Heart left ventricle (tissue), 13 donors: ENCODE results near the gene ADGRB2.

Experiments used
- CTCF ChIP-seq, 12 donors: fragments of 200-600 bp; sonication (generic) in 4 of 12; IDR thresholded peaks; one replicate each; pipeline versions ENCODE4 v1.5.0 to v1.8.0; 2018 to 2022; ENCODE audit warnings: antibody characterized with exemption in 12 of 12, mild to moderate bottlenecking in 5 of 12
- POLR2A ChIP-seq, 2 donors: fragments of 450-650 bp; IDR thresholded peaks; one replicate each; pipeline ENCODE4 v1.6.1; 2017; ENCODE audit warnings: antibody characterized with exemption in 2 of 2, mild to moderate bottlenecking in 2 of 2, moderate library complexity in 2 of 2
- donor health status: ischemic (EF 13 %, LVEDD 7.1; RV severe dilation, severe dysfunction).
- donor health status: DM: no; HTN: yes; CAD: no.
- donor health status: DM: no; HTN: no; CAD: no.
- donor health status: ischemic (EF 25% LVEDD 6.9; RV normal size, moderate dysfunction).
- donor health status: ischemic (EF 25% LVEDD 5.7; RV mildly dilated, moderate dysfunction).
- donor health status: ischemic (EF 35%, LVEDD 5.7; RV mildly dilated, moderate dysfunction).
- donor health status: nonischemic (EF 11% LVEDD 7.7; RV severe dilation, severe dysfunction).
- donor health status: DM: yes; HTN: yes; CAD: no.
- donor health status: PGD.
- donor health status: ischemic (EF 29% LVEDD 5.4; RV normal size, mild dysfunction).
- donor health status: nonischemic (EF 23%, LVEDD 6.1; RV moderate dilation, normal function).

GRCh38 chr1:31788825-31789256 is 24.7 kb upstream of the ADGRB2 start:
- no peak for TF ChIP-seq CTCF (IDR thresholded peaks at IDR 0.05)
- no peak for TF ChIP-seq POLR2A (IDR thresholded peaks at IDR 0.05)
